LoVo (cell line): ENCODE measurements around the gene DDX25.

ENCODE experiments used
- DNase-seq: peaks from one replicate; pipeline ENCODE4 v3.0.0-alpha.2; 2016; ENCODE audit warnings: low spot score

Gene DDX25

DNA sequence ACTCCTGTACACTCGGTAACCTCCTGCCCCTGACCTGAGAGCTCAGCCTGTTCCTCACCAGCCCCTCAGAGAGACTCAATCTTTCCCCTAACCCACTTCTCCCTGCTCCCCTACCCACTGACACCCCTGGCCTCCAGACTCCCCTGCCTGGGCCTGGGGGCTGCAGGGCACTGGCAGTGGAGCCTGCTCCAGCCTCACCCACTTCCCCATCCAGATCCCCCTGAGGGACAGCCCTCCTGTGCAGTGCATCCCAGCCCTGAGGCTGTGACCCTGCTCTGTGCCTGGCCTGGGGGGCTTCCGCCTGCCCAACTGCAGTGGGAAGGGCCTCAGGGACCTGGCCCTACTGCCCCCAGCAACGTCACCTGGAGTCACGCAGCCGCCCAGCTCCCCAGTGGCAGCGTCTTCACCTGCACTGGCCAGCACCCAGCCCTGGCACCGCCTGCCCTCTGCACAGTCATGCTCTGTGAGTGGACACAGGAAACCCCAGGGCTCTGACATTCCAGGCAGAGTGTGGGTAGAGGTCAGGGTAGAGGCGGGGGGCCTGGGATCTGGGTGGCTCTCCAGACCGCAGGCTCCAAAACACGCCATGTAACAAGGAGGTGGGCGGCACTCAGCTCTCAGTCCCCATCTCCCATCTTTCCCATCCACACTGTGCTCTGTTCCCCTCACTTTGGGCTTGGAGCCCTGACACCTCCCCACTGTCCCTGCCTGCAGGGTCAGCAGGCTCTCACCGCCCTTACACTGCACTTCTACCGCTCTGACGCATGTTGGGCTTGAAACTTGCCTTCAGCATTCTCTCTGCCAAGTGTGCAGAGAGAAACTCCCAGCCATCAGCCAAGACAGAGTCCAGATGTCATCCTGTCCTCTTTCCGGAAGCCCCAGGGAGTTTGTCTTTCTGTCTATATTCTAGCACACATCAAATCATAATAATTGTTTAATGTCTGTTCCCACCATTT lies 46.7 kb downstream of the DDX25 start:
- no peak for DNase-seq

- DNase-seq: no peak
These were observed 47.4 kb downstream of the DDX25 start for GRCh38 chr11:125951731-125952130.

- DNase-seq: no peak
These were observed 48.3 kb downstream of the DDX25 start for GRCh38 chr11:125952559-125952958.

DNA sequence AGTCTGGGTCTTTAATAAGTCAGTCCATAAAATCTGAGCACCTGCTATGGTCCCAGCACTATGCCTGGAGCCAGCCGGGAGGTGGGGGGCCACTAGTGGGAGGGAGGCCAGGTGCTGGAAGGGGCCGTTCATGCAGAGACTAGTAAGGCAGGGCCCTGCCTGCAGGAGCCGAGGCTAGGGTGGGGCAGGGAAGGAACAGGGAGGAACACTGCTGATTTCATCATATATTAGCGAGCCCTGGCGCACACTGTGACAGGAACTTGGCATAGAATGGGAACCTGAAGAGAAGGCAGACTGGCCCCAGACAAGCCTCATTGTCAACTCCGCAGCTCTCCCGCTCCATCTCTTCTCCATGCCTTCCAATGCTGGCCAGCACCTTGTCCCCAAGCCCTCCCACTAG lies 48.7 kb downstream of the DDX25 start:
- no peak for DNase-seq

- DNase-seq: no peak
These were observed 49.2 kb downstream of the DDX25 start for GRCh38 chr11:125953401-125953935.

- DNase-seq: no peak
These were observed 50.0 kb downstream of the DDX25 start for GRCh38 chr11:125954123-125954944.

DNA sequence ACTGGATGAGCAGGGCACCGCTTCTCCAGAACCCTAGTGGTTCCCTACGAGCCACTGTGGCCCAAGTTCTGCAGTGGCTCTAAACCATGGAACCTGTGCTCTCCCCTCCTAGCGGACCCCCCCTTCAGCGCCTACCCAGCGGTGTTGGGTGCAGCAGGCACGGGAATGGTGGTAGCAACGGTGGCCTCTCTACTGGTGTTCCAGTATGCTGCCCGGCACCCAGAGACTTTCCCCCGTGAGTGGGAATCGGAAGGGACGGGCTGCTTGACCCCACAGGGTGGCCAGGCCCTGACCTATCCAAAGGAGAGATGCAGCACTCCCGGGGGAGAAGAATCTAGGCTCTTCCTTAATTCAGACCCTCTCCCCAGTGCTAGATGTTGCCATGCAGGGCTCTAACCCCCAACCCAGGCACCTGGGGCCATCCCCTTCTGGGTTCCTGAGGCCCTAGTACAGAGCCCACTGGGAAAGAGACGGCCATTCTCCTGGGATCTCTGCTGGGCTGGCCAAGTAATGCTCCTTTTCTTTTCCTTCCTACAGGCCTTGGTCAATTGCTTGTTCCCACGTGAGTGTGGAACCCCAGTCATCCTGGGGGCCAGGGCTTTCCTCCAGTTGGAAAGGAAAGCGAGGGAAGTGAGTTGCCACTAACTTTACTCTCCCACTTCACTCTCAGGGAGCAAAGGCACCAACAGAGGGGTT lies 50.8 kb downstream of the DDX25 start:
- DNase-seq: no peak

DNA sequence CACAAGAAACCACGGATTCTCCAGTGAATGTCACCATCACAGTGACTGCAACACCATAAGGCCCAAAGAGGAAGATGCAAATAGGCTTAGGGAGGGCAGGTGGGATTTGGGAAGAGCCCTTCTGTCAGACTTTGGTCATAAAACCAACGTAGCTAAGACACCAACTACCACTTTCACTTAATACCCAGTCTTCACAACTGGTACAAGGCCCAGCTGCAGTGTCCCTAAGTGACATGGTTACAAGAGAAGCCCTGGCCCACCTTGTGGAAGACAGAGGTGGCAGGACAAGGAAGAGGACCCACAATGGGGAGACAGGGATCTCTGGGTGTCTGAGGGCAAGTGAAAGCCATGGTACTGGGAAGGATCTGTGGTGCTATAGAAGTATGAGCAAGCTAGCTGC lies 51.5 kb downstream of the DDX25 start:
- DNase-seq: no peak

DNA sequence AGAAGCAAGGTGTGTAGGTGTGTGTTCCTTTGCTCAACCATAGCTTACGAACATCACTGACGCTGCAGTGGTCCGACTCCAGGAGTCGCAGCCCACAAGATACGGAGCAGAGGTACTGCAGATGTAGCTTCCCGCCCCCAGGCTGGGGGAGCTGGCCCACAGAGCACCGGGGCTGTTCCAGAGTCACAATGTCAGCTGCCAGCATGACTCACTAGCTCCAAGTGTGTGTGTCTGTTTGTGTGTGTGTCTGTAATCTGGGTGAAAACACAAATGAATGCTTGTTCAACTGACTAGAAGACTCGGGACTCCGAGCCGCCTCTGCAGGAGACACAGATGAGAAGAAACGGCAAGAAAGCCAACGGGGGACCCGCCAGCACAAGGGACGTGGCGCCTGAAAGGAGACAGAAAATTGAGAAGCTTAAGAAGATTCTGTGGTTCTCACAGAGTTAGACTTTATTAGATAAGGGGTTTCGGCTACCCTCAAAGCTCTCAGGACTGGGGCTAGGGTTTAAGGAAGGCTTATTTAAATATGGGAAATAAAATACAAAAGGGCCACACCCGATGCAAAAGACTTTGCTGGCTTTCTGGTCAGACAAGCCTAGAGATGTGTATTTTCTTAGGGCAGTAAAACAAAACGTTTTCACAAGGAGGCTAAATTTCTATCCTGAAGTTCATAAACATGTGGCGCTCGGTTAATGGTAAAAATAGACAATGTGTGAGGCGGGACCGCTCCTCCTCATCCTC lies 52.3 kb downstream of the DDX25 start:
- no peak for DNase-seq

DNA sequence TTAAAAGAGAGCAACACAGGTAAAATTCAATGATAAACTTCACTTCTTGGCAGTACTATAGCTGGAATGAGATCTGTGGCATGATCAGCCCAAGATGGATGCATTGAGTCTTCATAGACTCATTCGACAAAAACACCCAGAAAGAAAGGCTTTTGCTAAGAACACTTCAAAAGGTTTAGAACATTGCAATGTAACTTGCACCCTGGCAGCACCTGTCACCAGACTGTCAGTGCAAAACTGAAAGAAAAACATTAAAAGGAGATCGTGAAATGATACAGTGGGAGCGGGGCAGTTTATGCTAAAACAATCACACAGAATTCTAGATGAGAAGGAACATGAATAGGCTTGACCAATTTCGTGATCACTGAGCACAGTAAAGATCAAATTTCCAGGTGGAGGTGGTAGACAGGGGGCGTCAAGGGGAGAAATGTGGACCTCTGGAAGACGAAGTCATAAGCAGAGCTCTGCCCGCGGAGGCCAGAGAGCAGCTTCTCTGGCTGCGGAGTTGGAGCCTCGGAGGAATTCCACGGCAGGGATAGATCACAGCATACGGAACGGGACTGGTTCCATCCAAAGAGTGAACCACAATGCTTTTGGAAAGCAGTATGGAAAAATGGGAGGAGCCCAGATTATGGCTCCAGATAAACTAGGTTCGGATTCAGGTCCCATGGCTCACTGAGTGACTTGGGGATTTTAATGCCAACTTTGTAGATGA lies 53.5 kb downstream of the DDX25 start:
- no peak for DNase-seq

DNA sequence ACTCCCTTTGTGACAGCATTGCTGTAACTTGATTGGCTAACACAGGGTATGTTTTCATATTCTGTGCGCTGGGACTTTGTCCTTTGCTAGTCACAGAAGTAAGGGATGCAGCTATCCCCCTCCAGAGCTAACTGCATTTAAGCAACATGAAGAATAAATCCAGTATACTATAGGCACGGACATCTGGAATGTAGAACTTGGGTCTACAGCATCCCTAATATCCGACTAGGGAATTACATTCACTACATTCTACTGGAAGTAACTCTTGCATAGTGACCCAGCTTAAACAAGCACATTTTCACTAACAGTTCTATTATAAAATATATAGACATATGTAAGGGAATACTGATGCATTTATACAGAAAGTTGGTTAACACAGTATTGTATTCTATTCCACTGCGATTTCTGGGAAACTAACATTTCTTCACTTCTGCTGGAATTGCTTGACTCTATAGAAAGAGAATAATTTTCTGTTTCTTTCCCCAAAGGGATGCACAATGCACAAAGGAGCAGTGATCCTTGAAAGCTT lies 54.6 kb downstream of the DDX25 start:
- DNase-seq: no peak

DNA sequence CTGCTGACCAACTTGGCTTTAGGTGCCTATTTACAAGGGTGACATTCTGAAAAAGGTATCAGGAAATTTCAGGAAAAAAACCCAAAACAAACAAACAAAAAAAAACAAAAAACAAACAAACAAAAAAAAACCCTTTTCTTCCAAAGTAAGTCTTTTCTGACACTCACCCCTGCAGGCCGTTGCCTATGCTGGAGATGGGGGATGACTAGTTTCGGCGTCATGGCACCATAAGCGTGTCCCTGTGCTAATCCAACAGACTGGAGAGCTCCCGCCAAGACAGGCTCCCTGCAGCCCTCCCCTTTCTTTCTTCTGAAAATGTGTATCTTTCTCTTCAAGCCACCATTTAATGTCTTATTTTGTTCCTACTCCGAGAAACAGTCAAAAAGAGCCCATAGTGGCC lies 55.2 kb downstream of the DDX25 start:
- no peak for DNase-seq

- DNase-seq: no peak
These were observed 55.6 kb downstream of the DDX25 start for GRCh38 chr11:125959931-125960330.

- no peak for DNase-seq
These were observed 56.5 kb downstream of the DDX25 start for GRCh38 chr11:125960771-125961170.

- no peak for DNase-seq
These were observed 63.2 kb downstream of the DDX25 start for GRCh38 chr11:125967515-125967914.

DNA sequence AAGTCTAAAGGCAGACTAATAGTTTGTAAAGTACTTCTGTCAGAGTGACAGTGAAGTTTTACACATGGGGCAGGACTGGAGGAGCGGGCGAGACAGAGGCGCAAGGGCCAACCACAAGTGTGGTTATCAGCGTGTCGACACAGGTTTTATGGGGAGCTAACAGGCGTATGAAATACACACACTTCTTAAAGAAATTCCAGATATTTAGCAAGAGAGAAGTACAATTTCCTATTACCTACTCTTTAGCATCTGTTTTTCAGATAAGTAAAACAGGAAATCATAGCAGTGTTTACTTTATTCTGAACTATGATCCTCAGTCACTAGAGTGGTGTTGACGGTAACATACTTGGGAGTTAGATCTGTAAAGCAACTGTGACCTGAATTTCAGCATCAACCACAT lies 64.0 kb downstream of the DDX25 start:
- DNase-seq: no peak

DNA sequence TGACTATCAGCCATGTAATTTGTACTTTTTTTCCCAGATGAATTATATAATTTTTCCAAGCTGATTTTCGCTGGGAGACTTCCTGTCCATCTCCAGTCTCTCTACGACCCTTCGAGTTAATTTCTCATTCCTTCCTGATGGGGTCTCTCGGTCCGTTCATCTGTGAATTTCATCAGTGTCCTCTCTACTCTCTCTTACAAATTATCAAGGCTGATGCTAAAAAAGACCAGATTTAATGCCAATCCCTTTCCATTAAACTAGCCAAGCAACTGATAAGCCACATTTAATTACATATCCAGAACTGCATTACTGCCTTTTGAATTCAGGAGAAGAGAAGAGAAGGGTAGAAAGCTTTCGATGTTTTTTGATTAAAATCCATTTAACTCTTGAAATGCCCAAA lies 67.3 kb downstream of the DDX25 start:
- no peak for DNase-seq

GRCh38 chr11:125974284-125974683 lies 70.0 kb downstream of the DDX25 start:
- no peak for DNase-seq

DNA sequence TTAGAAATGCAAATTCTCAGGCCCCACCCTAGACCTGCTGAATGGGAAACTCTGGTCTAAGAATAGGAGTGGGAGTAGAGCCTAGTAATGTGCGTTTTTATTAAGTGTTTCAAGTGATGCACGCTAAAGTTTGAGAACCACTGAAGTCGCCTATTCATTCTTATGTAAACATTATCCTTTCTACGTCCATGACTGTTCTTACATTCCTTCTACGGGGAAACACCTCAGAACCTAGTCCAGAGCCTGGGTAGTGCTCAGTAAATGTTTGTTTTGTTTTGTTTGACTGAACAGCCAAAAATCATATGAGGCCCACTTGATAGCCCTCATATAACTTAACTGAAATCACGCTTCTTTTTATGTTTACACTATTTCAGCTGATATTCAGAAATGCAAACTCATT lies 71.3 kb downstream of the DDX25 start:
- no peak for DNase-seq

DNA sequence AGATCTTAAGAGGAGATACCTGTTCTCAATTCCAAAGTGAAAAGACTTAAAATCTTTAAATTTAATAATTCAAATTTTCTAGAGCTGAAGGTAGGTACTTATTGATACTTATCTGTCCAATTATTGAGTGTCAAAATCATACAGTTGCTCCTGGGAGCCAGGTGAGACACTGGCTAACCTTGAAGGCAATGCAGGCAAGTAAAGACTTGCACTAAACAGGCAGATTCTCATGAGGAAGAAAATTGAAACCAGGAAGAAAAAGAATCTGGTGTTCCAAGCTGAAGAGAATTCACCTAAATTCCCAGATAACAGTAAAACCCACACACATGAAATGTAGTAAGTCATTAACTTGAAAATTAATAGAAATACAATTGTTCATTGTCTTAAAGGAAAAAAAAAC lies 71.8 kb downstream of the DDX25 start:
- no peak for DNase-seq

GRCh38 chr11:125977333-125977732 lies 73.0 kb downstream of the DDX25 start:
- no peak for DNase-seq
